GM12878 (cell line): ENCODE measurements around the gene KLF11. TPM values are rescaled to one million over a fixed set of nuclear protein-coding genes. Genes with fewer than 3 reads are reported as not detected.

ENCODE experiments used
- ATAC-seq: fragments of 200-7000 bp; cut with Tn5 transposase; 3 replicates; pipeline ENCODE4 v1.9.1; 2020; ENCODE audit warnings: mild to moderate bottlenecking, moderate library complexity
- BruUV-seq: library from RNA; stranded (reverse); fragments of 400-500 nt; replicated peaks from 2 replicates; lab custom pipeline; 2021; lab: Mats Ljungman, UMichigan
- CTCF ChIA-PET: fragments of 300-600 bp; sonication (Branson Sonifier 250); formaldehyde crosslinking; extraction: SDS; loops from one replicate; lab custom pipeline; 2021; ENCODE audit warnings: inconsistent platforms; lab: Yijun Ruan, JAX
- POLR2A ChIA-PET: fragments of 350-600 bp; formaldehyde crosslinking; extraction: SDS; loops from one replicate; lab custom pipeline; 2021; ENCODE audit warnings: inconsistent platforms; lab: Charles Lee
- RAD21 ChIA-PET: fragments of 300-600 bp; sonication (Branson Sonifier 250); formaldehyde crosslinking; loops from one replicate; lab custom pipeline; 2023; ENCODE audit warnings: antibody characterized with exemption; ENCODE audit not compliant: unreplicated experiment; lab: Charles Lee
- SMC1A ChIA-PET: fragments of 300-600 bp; sonication (Branson Sonifier 250); formaldehyde crosslinking; loops from one replicate; lab custom pipeline; 2023; ENCODE audit not compliant: unreplicated experiment, uncharacterized antibody; lab: Charles Lee
- DNase-seq: peaks from one replicate; pipeline ENCODE4 v3.0.0-alpha.2; 2011; ENCODE audit warnings: low read depth, low spot score
- FAIRE-seq: peaks from 3 replicates; lab custom pipeline; 2011; peaks lifted over from hg19 to GRCh38; lab: Jason Lieb, UNC
- H2AFZ ChIP-seq: 2 replicates; pipeline ENCODE4 v1.6.0; 2011; ENCODE audit warnings: low read depth, low read length, control low read depth; ENCODE audit not compliant: control insufficient read depth
- H3K27ac ChIP-seq: 2 replicates; pipeline ENCODE4 v1.5.1; 2011; ENCODE audit warnings: control low read depth; ENCODE audit not compliant: control insufficient read depth, insufficient read depth
- H3K27me3 ChIP-seq, 2 experiments: replicated peaks in 1 of 2; 2 replicates each; pipeline versions ENCODE4 v1.6.0 to v1.6.1; 2011; ENCODE audit warnings: low read length in 1 of 2; ENCODE audit not compliant: control insufficient read depth in 2 of 2, insufficient read depth in 2 of 2
- H3K36me3 ChIP-seq, 2 experiments: 2 replicates each; pipeline ENCODE4 v1.5.1; 2011; ENCODE audit warnings: low read length in 1 of 2; ENCODE audit not compliant: control insufficient read depth in 2 of 2, insufficient read depth in 2 of 2
- H3K4me1 ChIP-seq: 2 replicates; pipeline ENCODE4 v1.6.1; 2011; ENCODE audit warnings: mild to moderate bottlenecking, low read length, moderate library complexity, mixed read lengths; ENCODE audit not compliant: control insufficient read depth, insufficient read depth
- H3K4me2 ChIP-seq: 2 replicates; pipeline ENCODE4 v1.6.0; 2011; ENCODE audit warnings: control low read depth; ENCODE audit not compliant: control insufficient read depth, insufficient read depth
- H3K4me3 ChIP-seq: fragments of 200-600 bp; sonication (generic); 2 replicates; pipeline ENCODE4 v1.5.1; 2016
- H3K79me2 ChIP-seq: 2 replicates; pipeline ENCODE4 v1.6.0; 2011; ENCODE audit warnings: low read length; ENCODE audit not compliant: control insufficient read depth, insufficient read depth
- H3K9ac ChIP-seq: 2 replicates; pipeline ENCODE4 v1.8.0; 2011; ENCODE audit warnings: low read length, control low read depth, mixed read lengths; ENCODE audit not compliant: control insufficient read depth, insufficient read depth
- H3K9me3 ChIP-seq: replicated peaks from 3 replicates; pipeline ENCODE4 v1.5.1; 2011; ENCODE audit warnings: mild to moderate bottlenecking, low read length; ENCODE audit not compliant: control insufficient read depth, insufficient read depth
- H4K20me1 ChIP-seq: 2 replicates; pipeline ENCODE4 v1.6.0; 2011; ENCODE audit not compliant: control insufficient read depth, insufficient read depth
- CUX1 ChIP-seq: IDR thresholded peaks from 2 replicates; pipeline ENCODE4 v1.6.1; 2012; ENCODE audit warnings: improper control_type of control experiment, low read depth, low read length; ENCODE audit not compliant: insufficient replicate concordance
- MTA2 ChIP-seq: fragments of 450-650 bp; IDR thresholded peaks from 2 replicates; pipeline ENCODE4 v1.6.1; 2016; ENCODE audit warnings: low read depth, mild to moderate bottlenecking, moderate library complexity
- MXI1 ChIP-seq: fragments of 150-350 bp; IDR thresholded peaks from 2 replicates; pipeline ENCODE4 v1.6.1; 2011; ENCODE audit warnings: low read depth, mild to moderate bottlenecking, inconsistent platforms, low read length, improper control_type of control experiment
- NFXL1 ChIP-seq: fragments of 450-650 bp; IDR thresholded peaks from 2 replicates; pipeline ENCODE4 v1.6.1; 2017; ENCODE audit warnings: antibody characterized with exemption, mild to moderate bottlenecking, borderline replicate concordance
- NR2F1 ChIP-seq: fragments of 450-650 bp; conservative IDR thresholded peaks from 2 replicates; pipeline ENCODE4 v1.6.1; 2017; ENCODE audit warnings: mild to moderate bottlenecking
- PML ChIP-seq: IDR thresholded peaks from 2 replicates; pipeline ENCODE4 v1.6.1; 2012; ENCODE audit warnings: low read length, inconsistent platforms
- ZBED1 ChIP-seq: IDR thresholded peaks from 2 replicates; pipeline ENCODE4 v1.6.1; 2016; ENCODE audit warnings: borderline replicate concordance
- ZNF384 ChIP-seq: IDR thresholded peaks from 2 replicates; pipeline ENCODE4 v1.6.1; 2012; ENCODE audit warnings: low read depth, mild to moderate bottlenecking, low read length, improper control_type of control experiment, borderline replicate concordance
- WGBS: methylation state at CpG from one replicate; pipeline ENCODE4 v1.1.6; 2016; ENCODE audit warnings: low lambda C conversion rate; ENCODE audit not compliant: insufficient replicate concordance, insufficient coverage; ENCODE audit errors: missing lambda C conversion rate; 5-methylcytosine and 5-hydroxymethylcytosine counted together
- in situ Hi-C: fragments of 300-500 bp; cut with MboI; formaldehyde crosslinking; loops from 9 replicates; pipeline ENCODE4 v1.14.3; 2018; ENCODE audit warnings: mixed read lengths
- intact Hi-C: fragments of 100-400 bp; cut with micrococcal nuclease; formaldehyde crosslinking; loops from one replicate; pipeline ENCODE4 v1.14.2; 2022; ENCODE audit not compliant: unreplicated experiment
- polyA plus RNA-seq, 11 experiments: library from polyadenylated mRNA; depleted of rRNA in 4 of 11; unstranded in 6 of 11; stranded (reverse) in 5 of 11; fragments of >200 nt; fragmentation: Nextera tagmentation in 4 of 11; fragmentation: Illumina TruSeq in 1 of 11; extraction: Ambion mirVana in 4 of 11; extraction: Trizol in 1 of 11; gene quantifications; 1 replicate in 1 of 11; 2 replicates in 10 of 11; pipeline versions ENCODE4 v1.2.1 to v1.2.3, GENCODE V29; 2011 to 2016; ENCODE audit warnings: inconsistent platforms in 2 of 11, missing spikeins in 2 of 11, low read depth in 1 of 11
- total RNA-seq, 4 experiments: library from RNA; depleted of rRNA in 3 of 4; stranded (reverse); fragments of >200 nt in 3 of 4; fragmentation: Illumina TruSeq in 1 of 4; extraction: Trizol in 1 of 4; gene quantifications; 2 replicates each; pipeline versions ENCODE4 v1.2.1 to v1.2.3, GENCODE V29; 2013 to 2021
- TF ChIP-seq, protein P1 (sequence below): IDR thresholded peaks from 2 replicates; pipeline ENCODE4 v1.6.1; 2012; ENCODE audit warnings: low read depth, low read length, improper control_type of control experiment

The KLF11 gene
- total and polyA plus RNA-seq, 10 of the 15 experiments (the other 5 are each of a cell fraction or from before 2014, with no cell fraction given) = 0.03 to 0.54 (median 0.14) TPM; not detected in 1

GRCh38 chr2:10084223-10084865, 41.0 kb downstream of the KLF11 start:
- ChIA-PET CTCF (interaction anchor here (0.7 to 31.8 kb wide), 6 partner anchors 8 to 351 kb away, joined by 5 to 983 read pairs (median 8); partner anchors contain the start of gene CYS1), SMC1A (interaction anchor here (0.9 to 8.9 kb wide), 8 partner anchors 9 to 351 kb away, joined by 3 to 194 read pairs (median 7); no protein-coding TSS in a partner anchor)
- Histone ChIP-seq H3K9ac (no peak overlapping the region), H3K79me2 (no peaks in the 10 kb centered on the region)
- in situ Hi-C loops = no loop called here
- TF ChIP-seq PML (no peak), ZNF384 (no peak), CUX1 (peak; percentile 1), MTA2 (0 out of 2 replicates have a peak, but pooled peaks have one; percentile 31), NFXL1 (no peak), NR2F1 (0 out of 2 replicates have a peak, but pooled peaks have one; percentile 11), MXI1 (0 out of 2 replicates have a peak, but pooled peaks have one; percentile 12), ZBED1 (no peak)
- TF ChIP-seq, protein P1, sequence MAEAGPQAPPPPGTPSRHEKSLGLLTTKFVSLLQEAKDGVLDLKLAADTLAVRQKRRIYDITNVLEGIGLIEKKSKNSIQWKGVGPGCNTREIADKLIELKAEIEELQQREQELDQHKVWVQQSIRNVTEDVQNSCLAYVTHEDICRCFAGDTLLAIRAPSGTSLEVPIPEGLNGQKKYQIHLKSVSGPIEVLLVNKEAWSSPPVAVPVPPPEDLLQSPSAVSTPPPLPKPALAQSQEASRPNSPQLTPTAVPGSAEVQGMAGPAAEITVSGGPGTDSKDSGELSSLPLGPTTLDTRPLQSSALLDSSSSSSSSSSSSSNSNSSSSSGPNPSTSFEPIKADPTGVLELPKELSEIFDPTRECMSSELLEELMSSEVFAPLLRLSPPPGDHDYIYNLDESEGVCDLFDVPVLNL = no peak
- TF ChIP-seq, all 136 proteins: peak for 4
- intact Hi-C loops = no loop called here
- H3K36me3 ChIP-seq = no peaks in the 10 kb centered on the region
- H3K9me3 ChIP-seq = no peaks in the 10 kb centered on the region
- H4K20me1 ChIP-seq = no peaks in the 10 kb centered on the region
- H3K4me1 ChIP-seq = peaks cover 26% of the 10 kb centered on the region
- H3K4me3 ChIP-seq = no peak overlapping the region
- no peak overlapping the region for H2AFZ ChIP-seq
- ChIA-PET POLR2A (interaction anchor here (1.0 to 3.3 kb wide), 4 partner anchors 10 to 364 kb away, joined by 3 to 15 read pairs (median 5); partner anchors contain the start of gene ODC1), RAD21 (interaction anchor here (1.4 to 3.2 kb wide), 7 partner anchors 11 to 325 kb away, joined by 4 to 16 read pairs (median 8); no protein-coding TSS in a partner anchor)
- no TSS peak for BruUV-seq
- DNase-seq (no peak), FAIRE-seq (no peak), ATAC-seq (no peak; the same call in 2 of the 3 replicates)
- no peaks in the 10 kb centered on the region for H3K27me3 ChIP-seq
- peak overlapping the region; percentile 36; the same call in 1 of the 2 replicates for H3K4me2 ChIP-seq
- H3K27ac ChIP-seq = no peak overlapping the region
- 48% methylated on average over 12 of the region's 12 CpGs for WGBS
